Superior temporal gyrus (tissue), 1 donor: ENCODE measurements around the gene SUMO3.

Experiments
- DNase-seq: peaks from one replicate; pipeline ENCODE4 v3.0.0-alpha.2; 2016; ENCODE audit errors: extremely low spot score

SUMO3 gene

GRCh38 chr21:44817914-44818639 lies at the start of gene SUMO3:
SUMO3 (minus strand) TSS chr21:44818062; CDS start chr21:44817968, 94 bp downstream.
- peak; percentile 76 for DNase-seq

- no peak for DNase-seq
Measured at GRCh38 chr21:44867464-44867863, 49.6 kb upstream of the SUMO3 start.

- peak; percentile 38 for DNase-seq
Measured at GRCh38 chr21:44866780-44867179, 48.9 kb upstream of the SUMO3 start.

- DNase-seq, result no peak
Measured at GRCh38 chr21:44865561-44866280, 47.9 kb upstream of the SUMO3 start.

- no peak for DNase-seq
Measured at GRCh38 chr21:44862869-44863685, 45.2 kb upstream of the SUMO3 start.

GRCh38 chr21:44858791-44859190 lies 40.9 kb upstream of the SUMO3 start:
- DNase-seq, result no peak

GRCh38 chr21:44858291-44858690 lies 40.4 kb upstream of the SUMO3 start:
- no peak for DNase-seq

- no peak for DNase-seq
Measured at GRCh38 chr21:44857127-44857892, 39.4 kb upstream of the SUMO3 start.

GRCh38 chr21:44856131-44856530 lies 38.3 kb upstream of the SUMO3 start:
- no peak for DNase-seq

GRCh38 chr21:44855572-44855971 lies 37.7 kb upstream of the SUMO3 start:
- DNase-seq, result no peak

GRCh38 chr21:44854664-44855446 lies 37.0 kb upstream of the SUMO3 start:
- no peak for DNase-seq

GRCh38 chr21:44854391-44854663 lies 36.5 kb upstream of the SUMO3 start:
- DNase-seq, result no peak

- no peak for DNase-seq
Measured at GRCh38 chr21:44853601-44854390, 35.9 kb upstream of the SUMO3 start.

GRCh38 chr21:44850905-44851657 lies 33.2 kb upstream of the SUMO3 start:
- DNase-seq, result no peak

GRCh38 chr21:44850208-44850800 lies 32.4 kb upstream of the SUMO3 start:
- no peak for DNase-seq

GRCh38 chr21:44849616-44850130 lies 31.8 kb upstream of the SUMO3 start:
- no peak for DNase-seq

- no peak for DNase-seq
Measured at GRCh38 chr21:44848821-44849521, 31.1 kb upstream of the SUMO3 start.
